Measurements from ENCODE around the gene LOX.

Gene LOX

GRCh38 chr5:122030251-122030650 lies 47.8 kb downstream of the LOX start:
- Histone ChIP-seq H3K36me3 (peaks cover 13% of the 10 kb centered on the region; the same call in 1 of the 2 replicates), H3K27me3 (no peaks in the 10 kb centered on the region), H3K9me3 (no peaks in the 10 kb centered on the region), H3K4me1 (no peaks in the 10 kb centered on the region; the same call in 1 of the 2 replicates), H3K4me3 (ENCODE audit: low read depth, low read length) (no peak overlapping the region)
- no peak for DNase-seq
- TF ChIP-seq CTCF (IDR thresholded peaks at IDR 0.05; ENCODE audit: low read depth, low read length): 0 out of 2 replicates have a peak, but pooled peaks have one; percentile 17

DNA sequence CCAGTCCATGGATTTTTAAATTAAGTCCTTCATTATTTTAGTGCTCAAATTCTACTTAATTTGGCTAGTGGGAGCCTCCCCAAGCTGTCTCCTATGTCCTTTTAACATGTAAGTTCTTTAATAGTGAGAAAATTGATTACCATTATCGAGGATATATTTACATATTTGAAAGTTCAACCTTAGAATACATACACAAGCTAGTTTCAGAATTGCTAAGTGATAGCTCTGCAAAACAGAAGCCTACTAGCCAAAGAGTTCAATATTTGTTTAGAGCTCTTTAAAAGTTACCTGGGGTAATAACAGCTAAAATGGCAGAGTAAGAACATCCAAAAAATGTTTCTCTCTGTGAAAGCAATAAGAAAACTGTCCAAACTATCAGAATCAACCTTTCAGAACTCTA lies 48.2 kb downstream of the LOX start:
- H3K36me3 ChIP-seq: peaks cover 13% of the 10 kb centered on the region; the same call in 1 of the 2 replicates
- no peaks in the 10 kb centered on the region; the same call in 1 of the 2 replicates for H3K4me1 ChIP-seq
- H3K4me3 ChIP-seq (ENCODE audit: low read depth, low read length): no peak overlapping the region
- no peaks in the 10 kb centered on the region for H3K27me3 ChIP-seq
- no peaks in the 10 kb centered on the region for H3K9me3 ChIP-seq
- no peak for TF ChIP-seq CTCF (IDR thresholded peaks at IDR 0.05; ENCODE audit: low read depth, low read length)
- DNase-seq: no peak

DNA sequence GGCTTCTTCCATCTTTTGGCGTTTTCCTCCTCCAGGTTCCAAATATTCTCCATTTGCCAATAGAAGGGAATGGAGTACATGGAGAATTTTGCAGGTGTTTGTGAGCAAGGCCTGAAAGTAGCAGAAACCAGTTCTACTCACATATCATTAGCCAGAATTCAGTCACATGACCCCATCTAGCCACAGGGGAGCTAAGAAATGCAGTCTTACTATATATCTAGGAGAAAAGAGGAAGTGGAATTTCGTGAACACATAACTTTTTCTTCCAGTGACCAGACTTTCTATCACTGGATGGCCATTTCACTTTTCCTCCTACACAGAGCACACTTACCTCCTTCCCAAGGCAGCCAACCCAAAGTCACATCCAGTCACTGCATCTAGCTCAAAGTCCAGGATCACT lies 55.1 kb downstream of the LOX start:
- no peak for DNase-seq

GRCh38 chr5:122019919-122020590 lies 58.0 kb downstream of the LOX start:
- no peaks in the 10 kb centered on the region for H3K27me3 ChIP-seq
- no peak for TF ChIP-seq CTCF (IDR thresholded peaks at IDR 0.05; ENCODE audit: low read depth, low read length)
- H3K4me3 ChIP-seq (ENCODE audit: low read depth, low read length): no peak overlapping the region
- H3K4me1 ChIP-seq: peaks cover 18% of the 10 kb centered on the region
- no peaks in the 10 kb centered on the region for H3K9me3 ChIP-seq
- H3K36me3 ChIP-seq: peaks cover 33% of the 10 kb centered on the region
- DNase-seq: no peak

More for the DNA sequence above, 55.1 kb downstream of the LOX start:
- Histone ChIP-seq H3K36me3 (peaks cover 38% of the 10 kb centered on the region), H3K27me3 (no peaks in the 10 kb centered on the region), H3K4me1 (peaks cover 8% of the 10 kb centered on the region; the same call in 1 of the 2 replicates), H3K4me3 (ENCODE audit: low read depth, low read length) (no peak overlapping the region), H3K9me3 (no peaks in the 10 kb centered on the region)
- TF ChIP-seq CTCF (IDR thresholded peaks at IDR 0.05; ENCODE audit: low read depth, low read length): no peak

DNA sequence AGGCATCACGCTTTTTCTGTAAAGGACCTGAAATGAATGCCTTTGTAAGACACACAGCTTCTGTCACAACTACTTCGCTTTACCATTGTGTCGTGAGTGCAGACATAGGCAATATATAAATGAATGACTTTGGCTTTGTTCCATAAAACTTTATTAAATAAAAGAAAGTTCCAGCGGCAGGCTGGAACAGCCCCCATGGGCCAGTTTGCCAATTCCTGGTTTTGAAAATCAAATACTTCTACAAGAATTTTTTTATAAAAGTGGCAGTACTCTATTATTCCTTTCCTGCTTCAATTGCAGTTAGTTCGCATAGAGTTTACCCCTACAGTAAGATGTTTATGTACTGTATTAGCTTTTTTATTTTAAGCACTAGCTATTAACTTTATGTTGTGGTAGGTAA lies 62.6 kb downstream of the LOX start:
- Histone ChIP-seq H3K9me3 (no peaks in the 10 kb centered on the region), H3K4me3 (ENCODE audit: low read depth, low read length) (no peak overlapping the region), H3K36me3 (peaks cover 8% of the 10 kb centered on the region), H3K4me1 (peaks cover 24% of the 10 kb centered on the region), H3K27me3 (no peaks in the 10 kb centered on the region)
- no peak for DNase-seq
- no peak for TF ChIP-seq CTCF (IDR thresholded peaks at IDR 0.05; ENCODE audit: low read depth, low read length)

GRCh38 chr5:122014236-122014935 lies 63.7 kb downstream of the LOX start:
- peaks cover 27% of the 10 kb centered on the region for H3K4me1 ChIP-seq
- H3K27me3 ChIP-seq: no peaks in the 10 kb centered on the region
- no peak for TF ChIP-seq CTCF (IDR thresholded peaks at IDR 0.05; ENCODE audit: low read depth, low read length)
- no peaks in the 10 kb centered on the region for H3K36me3 ChIP-seq
- no peak for DNase-seq
- H3K4me3 ChIP-seq (ENCODE audit: low read depth, low read length): no peak overlapping the region
- H3K9me3 ChIP-seq: no peaks in the 10 kb centered on the region

Data from BE2C (cell line).